Occipital lobe (tissue), 2 donors: ENCODE results near the gene MGMT. TPM values are rescaled to one million over a fixed set of nuclear protein-coding genes. Genes with fewer than 3 reads are reported as not detected.

Experiments used
- DNase-seq: peaks from one replicate; lab custom pipeline; 2025; lab: John Stamatoyannopoulos, UW
- total RNA-seq: library from RNA; depleted of rRNA; stranded (reverse); fragments of >200 nt; gene quantifications from one replicate; pipeline ENCODE4 v1.2.3, GENCODE V29; 2014

MGMT gene
- total RNA-seq, 1 donor from 2014 or later: 6.6 TPM

DNA sequence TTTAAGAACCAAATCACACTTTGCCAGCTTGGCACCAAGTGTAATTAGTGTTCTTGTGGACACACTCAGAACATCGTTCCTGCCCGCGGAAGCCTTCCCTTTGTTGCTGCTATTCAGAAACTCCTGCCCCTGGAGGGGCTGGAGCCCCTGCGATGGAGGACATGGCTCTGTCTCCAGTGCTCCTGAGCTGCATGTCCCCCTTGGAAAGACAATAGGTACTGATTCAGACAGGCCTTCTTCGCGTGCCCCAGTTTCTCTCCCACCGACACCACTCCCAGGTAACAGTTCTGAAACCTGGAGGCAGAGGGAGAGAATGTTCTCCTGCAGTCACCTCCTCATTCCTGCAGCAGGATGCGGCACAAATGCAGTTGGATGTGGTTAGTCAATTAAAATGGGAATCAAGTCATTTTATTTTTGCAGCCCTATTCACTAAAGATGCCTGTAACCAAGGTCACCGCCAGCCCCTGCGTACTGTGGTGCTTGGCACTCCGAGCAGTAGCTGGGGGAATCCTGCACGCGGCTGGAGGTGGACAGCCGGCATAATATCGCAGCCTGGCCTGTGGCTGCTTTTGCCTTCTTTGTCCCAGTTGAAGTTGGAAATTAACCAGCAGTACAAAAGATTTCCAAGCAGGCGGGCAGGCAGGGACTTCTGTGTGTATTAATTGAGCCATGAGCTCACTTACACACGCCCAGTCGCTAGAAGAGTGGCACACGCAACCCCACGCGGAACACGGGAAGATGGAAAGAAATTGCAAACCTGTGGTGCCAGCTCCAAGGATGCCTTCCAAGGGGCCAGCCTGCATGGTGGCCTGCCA, 291.4 kb downstream of the MGMT start:
- DNase-seq: no peak

DNA sequence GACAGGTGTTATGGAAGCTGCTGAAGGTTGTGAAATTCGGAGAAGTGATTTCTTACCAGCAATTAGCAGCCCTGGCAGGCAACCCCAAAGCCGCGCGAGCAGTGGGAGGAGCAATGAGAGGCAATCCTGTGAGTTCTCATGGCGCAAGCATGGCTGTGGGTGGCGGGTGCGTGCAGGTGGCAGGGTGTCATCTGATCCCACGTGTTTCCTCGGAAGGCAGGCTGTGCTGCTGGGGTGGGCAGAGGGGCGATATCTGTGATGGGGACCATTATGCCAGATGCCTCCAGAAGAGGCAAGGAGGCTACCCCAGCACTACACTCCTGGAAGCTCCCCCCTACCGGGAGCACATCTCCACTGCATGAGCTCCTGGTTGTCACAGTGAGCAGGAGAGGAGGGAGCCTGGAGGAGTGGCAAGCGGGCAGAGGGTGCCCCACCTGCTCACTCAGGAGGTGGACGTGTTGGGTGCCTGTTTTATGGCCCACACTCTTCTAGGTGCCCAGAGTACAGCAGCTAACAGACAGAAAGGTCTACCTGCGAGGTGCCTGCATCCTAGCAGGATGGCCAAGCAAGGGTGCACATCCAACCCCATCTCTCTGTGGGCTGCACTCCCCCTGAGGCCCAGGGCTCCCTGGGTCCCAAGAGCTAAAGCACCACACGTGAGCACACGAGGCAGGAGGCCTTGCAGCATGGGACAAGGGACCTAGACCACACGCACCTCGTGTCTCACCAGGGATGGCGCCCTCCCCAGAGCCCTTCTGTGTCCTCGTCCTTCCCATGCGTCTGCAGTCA, 292.4 kb downstream of the MGMT start:
- no peak for DNase-seq

DNA sequence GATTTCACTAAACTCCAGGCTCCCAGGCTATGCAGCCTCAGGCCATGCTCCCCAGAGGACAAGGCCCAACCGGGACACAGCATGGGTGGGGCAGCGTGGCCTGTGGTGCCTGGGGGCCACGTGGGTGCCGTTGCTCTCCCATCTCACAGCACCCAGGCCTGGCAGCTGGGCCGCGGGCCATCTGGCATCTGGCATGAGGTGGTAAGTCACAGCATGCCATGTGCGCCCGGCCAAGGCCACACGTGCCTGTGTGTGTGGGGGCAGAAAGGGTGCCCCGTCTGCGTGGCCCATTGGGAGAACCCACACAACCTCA, 292.9 kb downstream of the MGMT start:
- no peak for DNase-seq

DNA sequence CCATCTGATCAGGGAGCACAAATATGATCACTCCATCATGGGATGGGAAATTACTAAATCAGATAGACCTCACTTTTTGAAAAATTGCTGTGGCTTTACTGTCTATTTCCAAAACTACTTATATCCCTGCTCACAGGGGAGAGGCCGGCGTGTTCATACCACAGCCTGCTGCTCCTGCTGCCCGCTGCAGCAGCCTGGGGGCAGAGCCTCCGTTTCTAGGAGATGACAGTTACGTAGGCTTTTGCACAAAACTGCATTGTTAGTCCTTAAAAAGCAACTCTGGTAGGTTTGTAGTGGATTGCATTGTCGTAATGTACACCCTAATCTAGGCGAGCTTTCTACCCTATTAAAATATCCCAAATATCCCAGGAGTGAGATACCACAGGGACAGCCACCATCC, 293.4 kb downstream of the MGMT start:
- DNase-seq: no peak

DNA sequence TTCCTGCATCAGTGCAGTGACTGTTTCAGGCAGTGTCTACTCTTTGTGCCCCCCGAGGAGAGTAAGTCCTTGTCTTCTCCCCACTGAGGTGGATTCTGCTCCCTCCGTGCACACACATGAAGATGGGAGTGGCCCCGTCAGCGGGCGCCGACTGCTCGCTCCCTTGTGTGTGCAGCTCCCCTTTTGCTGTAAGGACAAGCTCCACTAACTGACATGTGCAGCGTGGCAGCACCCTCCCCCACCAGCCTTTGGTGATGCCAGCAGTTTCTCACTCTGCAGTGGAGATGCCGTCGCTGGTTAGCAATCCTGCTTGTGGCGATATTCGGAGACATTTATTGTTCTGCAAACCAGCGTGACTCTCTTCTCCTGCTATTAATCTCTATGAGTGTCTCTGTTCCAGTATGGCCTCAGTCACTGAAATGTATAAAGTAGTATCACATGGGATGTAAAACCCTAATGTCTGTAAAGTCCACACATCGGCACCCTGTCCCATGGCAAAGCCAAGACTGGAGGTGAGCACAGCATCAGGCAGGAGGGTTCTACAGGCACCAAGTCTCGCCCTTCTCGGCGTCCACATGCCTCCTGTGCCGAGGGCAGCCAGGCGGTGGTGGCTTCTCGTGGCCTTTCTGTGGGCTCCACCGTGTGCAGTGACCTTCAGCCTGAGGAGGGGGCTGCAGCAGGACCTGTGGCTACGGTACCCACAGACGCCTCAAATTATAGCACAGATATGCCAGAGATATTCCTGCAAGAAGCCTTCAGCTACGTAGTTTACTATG, 294.3 kb downstream of the MGMT start:
- DNase-seq: no peak

DNA sequence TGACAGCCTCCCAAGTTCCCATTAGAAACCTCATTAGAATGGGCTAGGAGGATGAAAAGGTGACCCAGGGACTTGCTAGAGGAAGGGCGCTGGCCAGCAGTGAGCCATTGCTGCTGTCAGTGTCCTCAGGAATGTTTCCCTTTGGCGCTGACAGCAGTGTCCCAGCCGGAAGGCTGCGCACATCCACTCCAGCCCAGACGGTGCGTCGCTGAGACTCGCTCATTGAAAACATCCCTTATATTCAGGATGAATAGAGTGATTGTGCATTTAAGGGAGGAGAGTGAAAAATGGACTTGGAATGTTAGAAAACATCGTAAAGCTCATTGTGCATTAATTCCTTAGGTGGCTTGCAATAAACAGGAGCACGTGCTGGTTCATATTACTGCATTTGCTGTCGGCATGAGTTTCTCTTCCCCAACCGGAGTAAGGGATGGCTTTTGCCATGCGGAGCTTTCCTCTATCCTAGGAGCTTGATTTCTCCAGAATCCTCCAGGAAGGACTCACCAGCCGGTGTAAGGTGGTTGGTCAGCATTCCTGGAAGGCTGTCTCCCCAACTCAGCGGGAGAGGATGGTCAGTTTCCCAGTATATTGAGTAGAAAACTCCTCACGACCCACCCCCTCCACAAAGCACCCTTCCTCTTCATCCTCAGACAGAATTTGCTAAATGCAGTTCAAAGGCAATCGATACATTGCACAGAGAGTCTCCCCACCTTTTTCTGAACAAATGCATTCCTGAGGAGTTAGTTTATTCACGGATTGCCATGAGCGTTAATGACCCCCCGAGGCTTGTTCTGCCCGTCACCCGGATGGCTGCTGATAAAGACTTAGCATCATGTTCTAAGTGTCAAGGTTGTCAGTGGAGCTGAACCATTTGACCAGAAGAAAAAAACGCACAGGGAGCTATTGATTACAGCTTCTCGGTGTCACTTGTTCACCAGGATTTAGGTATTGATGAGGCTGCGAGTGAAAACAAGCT, 295.2 kb downstream of the MGMT start:
- no peak for DNase-seq

DNA sequence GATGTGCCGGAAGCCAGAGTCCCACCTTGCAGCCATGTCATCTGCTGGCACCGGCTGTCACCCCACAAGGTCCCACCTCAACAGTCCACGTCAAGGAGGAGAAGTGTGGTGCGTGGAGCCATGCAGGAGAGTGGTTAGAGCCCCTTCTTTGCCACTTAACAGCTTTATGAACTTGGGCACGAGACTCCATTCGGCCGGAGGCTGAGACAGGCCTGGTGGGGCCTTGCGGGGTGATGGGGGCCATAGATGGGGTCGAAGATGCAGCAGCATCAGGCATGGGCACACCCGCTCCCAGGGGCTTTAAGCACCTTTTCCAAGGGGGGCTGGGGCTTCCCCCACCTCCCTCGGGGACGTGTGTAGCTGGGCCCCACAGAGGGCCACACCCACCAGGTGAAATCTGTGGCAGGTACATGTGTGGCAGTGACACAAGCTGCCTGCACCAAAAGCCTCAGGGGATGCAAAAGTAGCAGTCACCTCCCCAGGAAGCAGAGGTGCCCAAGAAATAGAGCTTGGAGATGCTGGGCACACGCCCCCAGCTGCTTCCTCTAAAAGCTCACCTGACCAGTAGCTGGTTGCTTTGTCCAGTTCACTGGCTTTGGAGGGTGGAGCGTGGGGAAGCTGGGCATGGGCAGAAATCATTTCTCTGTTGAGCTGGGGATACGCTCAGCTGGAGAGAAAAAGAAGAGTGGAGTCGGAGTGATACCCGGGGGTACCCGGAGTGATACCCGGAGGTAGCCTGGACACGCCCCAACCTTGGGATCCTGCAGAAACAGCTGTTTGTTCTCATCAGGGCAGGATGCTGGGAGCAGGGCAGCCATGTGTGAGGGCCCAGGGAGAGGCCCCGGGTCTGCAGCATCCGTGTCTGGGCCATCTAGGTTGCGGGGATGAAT, 297.2 kb downstream of the MGMT start:
- DNase-seq: no peak

DNA sequence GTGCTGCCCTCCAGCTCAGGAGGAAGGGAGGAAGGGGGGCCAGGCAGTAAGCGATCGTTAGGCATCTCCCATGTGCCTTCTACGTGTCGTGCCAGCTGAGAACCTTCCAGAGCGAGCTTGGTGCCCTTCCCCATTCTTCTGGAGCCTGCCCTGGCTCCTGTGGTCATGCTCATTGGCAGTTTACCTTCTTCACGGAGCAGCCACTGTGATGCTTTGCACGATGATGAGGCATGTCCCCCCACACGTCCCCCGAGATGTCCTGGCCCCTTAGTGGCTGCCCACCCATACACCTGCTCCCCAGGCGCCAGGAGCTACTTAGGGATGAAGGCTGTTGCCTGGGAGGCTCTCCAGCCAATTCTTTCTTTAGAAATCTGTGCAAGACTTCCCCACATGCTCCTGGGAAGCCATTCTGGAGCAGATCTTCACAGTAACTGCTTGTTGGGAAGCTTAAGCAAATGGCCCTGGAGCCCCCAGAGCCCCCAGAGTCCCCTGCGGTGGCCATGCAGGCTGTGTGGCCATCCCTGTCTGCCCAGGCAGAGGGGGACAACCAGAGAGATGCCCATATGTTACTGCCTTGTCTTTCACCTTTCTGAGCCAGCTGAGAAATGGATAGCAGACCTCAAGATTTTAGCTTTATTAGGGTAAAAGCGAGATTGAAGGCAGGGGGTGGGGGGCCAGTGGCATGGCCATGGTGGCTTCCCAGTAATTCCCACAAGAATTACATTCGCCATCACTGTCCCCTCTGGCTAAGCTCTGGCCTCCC, 298.0 kb downstream of the MGMT start:
- no peak for DNase-seq

DNA sequence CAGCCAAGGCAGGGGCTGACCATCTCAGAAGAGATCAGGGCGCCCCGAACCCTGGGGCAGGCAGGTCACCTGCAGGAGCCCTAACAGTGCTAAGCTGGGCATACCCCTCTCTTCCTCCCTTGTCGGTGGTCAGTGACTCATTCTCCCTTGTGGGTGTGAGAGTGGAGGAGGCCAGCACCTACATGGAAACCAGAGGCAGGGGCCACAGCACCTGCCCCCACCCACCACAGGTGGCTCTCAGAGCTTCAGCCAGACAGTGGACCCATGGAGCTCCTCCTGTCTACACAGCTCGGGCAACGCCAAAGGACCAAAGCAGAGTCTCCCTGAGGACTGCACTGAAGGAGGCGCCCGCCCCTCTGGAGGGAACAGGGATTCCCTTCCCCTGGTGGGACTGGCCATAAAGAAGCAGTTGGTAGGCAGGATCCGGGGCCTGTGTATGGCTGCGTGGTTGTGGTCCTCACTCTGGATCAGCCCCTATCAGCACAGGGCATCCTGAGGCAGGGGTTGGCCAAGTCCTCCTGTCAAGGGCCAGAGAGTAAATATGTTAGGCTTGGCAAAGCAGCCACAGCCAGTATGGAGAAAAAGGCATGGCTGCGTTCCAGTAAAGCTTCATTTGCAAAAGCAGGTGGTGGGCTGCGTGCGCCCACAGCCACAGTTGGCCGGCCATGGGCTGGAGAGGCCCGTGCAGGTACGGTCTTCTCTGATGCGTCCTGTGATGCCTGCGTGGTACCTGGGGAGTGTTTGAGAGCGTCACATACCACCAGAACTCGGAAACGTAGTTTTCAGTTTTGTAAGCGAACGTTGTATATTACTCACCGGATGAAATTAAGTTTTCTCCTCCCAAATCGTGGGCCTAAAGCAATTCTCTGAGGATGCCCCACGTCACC, 298.9 kb downstream of the MGMT start:
- no peak for DNase-seq

DNA sequence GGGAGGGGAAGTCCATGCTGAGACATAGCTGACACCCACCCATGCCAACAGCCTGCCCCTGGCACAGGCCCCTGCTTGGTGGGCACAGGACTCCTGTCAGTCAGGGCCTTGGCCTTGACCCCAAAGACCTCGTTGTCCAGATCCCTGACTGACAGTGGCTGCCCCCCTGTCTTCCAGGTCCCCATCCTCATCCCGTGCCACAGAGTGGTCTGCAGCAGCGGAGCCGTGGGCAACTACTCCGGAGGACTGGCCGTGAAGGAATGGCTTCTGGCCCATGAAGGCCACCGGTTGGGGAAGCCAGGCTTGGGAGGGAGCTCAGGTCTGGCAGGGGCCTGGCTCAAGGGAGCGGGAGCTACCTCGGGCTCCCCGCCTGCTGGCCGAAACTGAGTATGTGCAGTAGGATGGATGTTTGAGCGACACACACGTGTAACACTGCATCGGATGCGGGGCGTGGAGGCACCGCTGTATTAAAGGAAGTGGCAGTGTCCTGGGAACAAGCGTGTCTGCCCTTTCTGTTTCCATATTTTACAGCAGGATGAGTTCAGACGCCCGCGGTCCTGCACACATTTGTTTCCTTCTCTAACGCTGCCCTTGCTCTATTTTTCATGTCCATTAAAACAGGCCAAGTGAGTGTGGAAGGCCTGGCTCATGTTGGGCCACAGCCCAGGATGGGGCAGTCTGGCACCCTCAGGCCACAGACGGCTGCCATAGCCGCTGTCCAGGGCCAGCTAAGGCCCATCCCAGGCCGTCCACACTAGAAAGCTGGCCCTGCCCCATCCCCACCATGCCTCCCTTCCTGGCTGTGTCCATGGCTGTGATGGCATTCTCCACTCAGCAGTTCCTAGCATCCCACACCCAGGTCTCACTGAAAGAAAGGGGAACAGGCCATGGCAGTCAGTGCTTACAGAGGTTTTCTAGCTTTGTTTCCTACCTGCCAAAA, 299.8 kb downstream of the MGMT start:
- DNase-seq: no peak

DNA sequence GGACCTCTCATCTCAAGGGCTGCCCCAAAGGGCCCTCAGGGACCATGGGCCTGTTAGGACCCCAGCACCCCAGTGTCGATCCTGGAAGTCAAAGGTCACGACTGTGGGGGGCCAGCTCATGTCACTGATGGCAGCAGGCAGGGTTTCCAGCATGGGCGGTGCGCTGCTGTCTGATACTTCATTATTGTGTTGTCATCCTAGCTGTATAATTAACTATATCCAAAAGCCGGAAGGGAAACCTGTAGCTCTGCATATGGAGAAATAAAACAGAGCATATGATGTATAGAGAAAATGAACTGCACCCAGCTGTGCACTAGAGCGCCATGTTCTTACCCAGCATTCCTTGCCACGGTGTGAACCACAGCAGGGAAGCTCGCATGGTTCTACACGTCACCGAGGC, 300.7 kb downstream of the MGMT start:
- DNase-seq: no peak

DNA sequence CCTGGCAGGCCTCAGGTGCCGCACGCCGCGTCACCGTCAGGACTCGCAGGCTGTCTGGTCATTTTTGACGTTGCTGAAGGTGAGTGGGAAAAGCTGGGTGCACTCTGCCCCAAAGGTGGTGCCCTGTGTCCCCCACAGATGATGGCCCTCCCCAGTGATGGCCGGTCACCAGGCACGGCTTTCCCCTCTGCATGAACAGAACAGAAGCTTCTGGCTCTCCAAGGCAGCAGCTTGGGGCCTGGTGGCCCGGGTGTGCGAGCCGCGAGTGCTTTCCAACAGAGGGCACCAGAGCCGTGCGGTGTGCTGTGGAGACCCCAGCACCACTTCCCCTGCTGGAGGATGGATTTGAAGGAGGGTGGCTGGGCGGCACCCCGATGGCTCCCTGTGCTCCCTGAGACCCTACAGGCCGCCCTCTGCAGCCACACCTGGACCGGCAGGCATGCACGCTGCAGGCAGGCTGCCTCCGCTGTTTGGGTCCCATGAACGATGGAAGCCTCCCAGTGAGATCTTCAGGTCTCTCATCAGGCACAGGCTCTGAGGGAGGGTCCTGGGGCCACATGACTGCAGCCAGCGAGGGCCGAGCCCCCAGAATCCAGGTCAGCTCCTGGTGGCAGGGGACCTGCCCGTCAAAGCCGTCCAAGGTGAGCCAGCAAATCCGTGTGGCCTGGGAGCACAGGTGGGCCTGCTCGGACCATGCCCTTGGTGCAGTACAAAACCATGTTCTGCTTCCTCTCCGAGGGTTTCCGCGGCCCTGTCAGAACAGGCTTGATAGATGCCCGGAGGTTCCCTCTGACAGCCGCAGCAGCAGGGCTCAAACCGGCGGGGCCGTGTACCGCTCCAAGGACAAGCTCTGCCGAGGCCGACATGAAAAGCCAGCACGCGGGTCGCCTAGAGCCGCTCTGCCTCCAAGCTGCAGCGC, 301.7 kb downstream of the MGMT start:
- no peak for DNase-seq

DNA sequence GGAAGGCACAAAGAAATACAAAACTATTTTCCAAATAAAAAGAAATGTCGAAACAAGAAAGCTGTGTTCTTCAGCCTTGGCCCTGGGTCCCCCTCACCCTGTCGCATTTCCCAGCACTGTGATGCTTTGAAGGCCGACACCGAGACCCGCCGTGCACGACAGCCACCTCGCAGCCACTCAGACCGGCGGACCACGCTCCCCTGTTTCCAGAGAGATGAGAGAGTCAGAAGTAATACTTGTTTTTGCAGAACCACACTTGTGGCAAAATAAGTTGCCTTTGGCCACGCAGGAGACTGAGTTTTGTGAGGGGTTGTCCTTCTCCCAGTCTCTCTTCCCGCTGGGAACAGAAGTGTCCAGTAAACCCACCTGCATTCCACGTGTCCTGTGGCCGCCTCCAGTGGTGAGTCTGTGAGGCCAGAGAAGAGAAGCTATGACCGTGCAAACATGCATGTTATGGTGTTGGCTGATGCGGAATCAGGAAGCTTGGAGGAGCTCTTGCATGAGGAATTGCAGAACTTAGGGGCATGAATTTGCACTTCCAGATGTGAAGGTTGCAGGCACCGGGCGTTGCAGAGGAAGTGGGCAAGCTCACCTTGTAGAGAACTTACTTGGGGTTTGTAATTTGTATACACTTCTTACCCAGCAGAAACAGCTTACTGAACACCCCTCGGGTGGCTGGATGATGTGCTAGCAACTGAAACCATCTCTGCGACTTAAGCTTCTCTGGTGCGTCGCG, 302.5 kb downstream of the MGMT start:
- no peak for DNase-seq

DNA sequence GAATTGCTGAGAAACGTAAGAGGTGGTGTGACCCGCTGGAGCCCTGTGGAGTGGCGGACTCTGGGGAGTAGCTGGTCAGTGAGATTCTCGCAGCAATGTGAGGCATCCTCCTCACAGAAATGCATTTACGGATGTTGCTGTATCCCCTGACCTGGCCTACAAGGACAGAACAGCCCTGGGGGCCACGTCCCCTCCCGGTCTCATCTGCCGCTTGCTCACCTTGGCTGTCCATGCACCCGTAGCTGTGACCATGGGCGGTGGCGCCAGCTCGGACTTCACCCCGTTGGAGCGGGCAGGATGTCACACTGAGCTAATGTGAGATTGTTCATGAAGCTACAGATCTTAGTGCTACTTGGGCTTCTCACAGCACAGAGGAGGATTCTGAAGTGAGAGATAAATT, 303.2 kb downstream of the MGMT start:
- DNase-seq: no peak

DNA sequence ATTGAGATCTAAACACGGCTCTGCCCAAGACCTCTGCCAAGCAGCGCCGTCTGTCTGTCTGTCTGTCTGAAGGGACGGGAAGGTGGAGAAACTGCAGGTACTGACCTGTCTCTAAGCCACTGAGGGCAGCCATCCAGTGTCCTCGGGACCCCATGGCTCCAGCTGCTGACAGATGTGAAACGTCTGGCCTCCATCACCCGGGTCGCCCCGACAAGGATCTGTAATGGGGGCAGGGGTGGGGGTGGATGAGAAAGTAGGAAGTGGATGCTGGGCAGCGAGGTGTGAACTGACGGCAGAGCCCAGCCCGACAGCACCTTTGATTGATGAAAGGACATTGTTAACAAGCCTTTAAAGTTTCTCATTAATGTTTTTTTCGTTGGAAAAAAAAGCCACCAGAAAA, 304.0 kb downstream of the MGMT start:
- no peak for DNase-seq
